Measurements from ENCODE around the gene MKX. TPM values are rescaled to one million over a fixed set of nuclear protein-coding genes. Genes with fewer than 3 reads are reported as not detected.

MKX gene
- total and polyA plus RNA-seq, 2 donors (not counting 3 experiments of a cell fraction or from before 2014, with no cell fraction given): not detected

- FAIRE-seq (no peak), DNase-seq (ENCODE audit: low read depth, low spot score) (no peak)
- TF ChIP-seq FOS (IDR thresholded peaks at IDR 0.05; ENCODE audit: borderline replicate concordance, insufficient read depth, low read length) (no peak), MYC (IDR thresholded peaks at IDR 0.05; ENCODE audit: low read depth, low read length) (no peak), GATA2 (IDR thresholded peaks at IDR 0.05; ENCODE audit: insufficient read depth, insufficient read length, low read depth, low read length) (no peak), MAX (IDR thresholded peaks at IDR 0.05; ENCODE audit: insufficient read depth, insufficient read length) (no peak), POLR2A (IDR thresholded peaks at IDR 0.05; ENCODE audit: low read depth, low read length) (no peak), POLR2AphosphoS5 (IDR thresholded peaks at IDR 0.05; ENCODE audit: insufficient read depth, low read depth, low read length) (no peak), EZH2 (IDR thresholded peaks at IDR 0.05; ENCODE audit: borderline replicate concordance, low read depth, low read length, severe bottlenecking) (no peak), JUN (IDR thresholded peaks at IDR 0.05; ENCODE audit: borderline replicate concordance, insufficient read depth, insufficient read length, low read depth) (no peak), CTCF (IDR thresholded peaks at IDR 0.05; ENCODE audit: extremely low read depth in 1 of 2, insufficient read depth in 1 of 2, low read depth in 1 of 2, low read length in 2 of 2) (no peak)
- BruUV-seq (replicated peaks): no TSS peak
- Histone ChIP-seq H3K9me3 (replicated peaks; ENCODE audit: control insufficient read depth, insufficient read depth, low read length) (no peaks in the 10 kb centered on the region), H4K20me1 (replicated peaks; ENCODE audit: control insufficient read depth, extremely low read depth, insufficient read depth, low read length) (no peaks in the 10 kb centered on the region), H3K9me1 (replicated peaks; ENCODE audit: control insufficient read depth, extremely low read depth, insufficient read depth, low read length) (no peaks in the 10 kb centered on the region), H3K4me1 (ENCODE audit: control insufficient read depth, extremely low read depth, insufficient read depth, low read length) (no peaks in the 10 kb centered on the region), H3K4me2 (ENCODE audit: insufficient read depth, low read length) (no peak overlapping the region), H3K4me3 (replicated peaks in 1 of 3; ENCODE audit: insufficient read depth in 1 of 3, low read depth in 1 of 3, low read length in 3 of 3) (no peak overlapping the region), H3K36me3 (ENCODE audit: control insufficient read depth in 2 of 2, extremely low read depth in 1 of 2, insufficient read depth in 2 of 2, low read length in 2 of 2) (no peaks in the 10 kb centered on the region), H3K27ac (ENCODE audit: insufficient read depth, low read depth, low read length) (no peak overlapping the region), H3K79me2 (ENCODE audit: control insufficient read depth, insufficient read depth, low read length) (no peaks in the 10 kb centered on the region), H2AFZ (ENCODE audit: low read depth, low read length) (no peak overlapping the region), H3K27me3 (ENCODE audit: control insufficient read depth in 2 of 2, insufficient read depth in 2 of 2, low read length in 2 of 2) (peaks cover 0 to 8% of the 10 kb centered on the region in 2 experiments), H3K9ac (replicated peaks; ENCODE audit: extremely low read depth, insufficient read depth, low read length) (no peak overlapping the region)
- intact Hi-C loops (cut with micrococcal nuclease) (loop anchor here (5.0 kb wide), 2 partner anchors 518 to 583 kb away; no protein-coding TSS in a partner anchor), dilution Hi-C loops (cut with MboI; ENCODE audit: extremely low pct_ligation_motif_present, low sequenced_read_pairs) (no loop called here)
- POLR2A ChIA-PET: no interaction called here
- CTCF ChIA-PET: interaction anchor here (0.6 to 2.5 kb wide), 2 partner anchors 213 to 582 kb away, joined by 3 to 9 read pairs; no protein-coding TSS in a partner anchor
Measured at GRCh38 chr10:27659786-27660185, 85.8 kb downstream of the MKX start.

Data from endothelial cell of umbilical vein (primary cell).